Activated effector memory CD4-positive, alpha-beta T cell treated with anti-CD3 and anti-CD28 coated beads, Interleukin-2, amount 50 U/mL, for 16 hours (primary cell): Measurements from ENCODE around the gene LRRC40.

ENCODE experiments used
- DNase-seq: peaks from one replicate; pipeline ENCODE4 v3.0.0-alpha.2; 2020

LRRC40 gene

GRCh38 chr1:70103770-70104169 is 101.6 kb downstream of the LRRC40 start:
- DNase-seq: no peak

- no peak for DNase-seq
These were observed 103.6 kb downstream of the LRRC40 start for GRCh38 chr1:70101774-70102173.

- no peak for DNase-seq
These were observed 104.1 kb downstream of the LRRC40 start for GRCh38 chr1:70101231-70101630.
